Skeletal muscle cell (primary cell): ENCODE results near the gene ARHGEF25.

Experiments used
- DNase-seq: peaks from one replicate; pipeline ENCODE4 v3.0.0-alpha.2; 2010; ENCODE audit warnings: low read depth
- H3K4me3 ChIP-seq: 2 replicates; pipeline ENCODE4 v1.5.1; 2011; ENCODE audit warnings: low read depth, mild to moderate bottlenecking, control low read depth, low read length, moderate library complexity

The ARHGEF25 gene

DNA sequence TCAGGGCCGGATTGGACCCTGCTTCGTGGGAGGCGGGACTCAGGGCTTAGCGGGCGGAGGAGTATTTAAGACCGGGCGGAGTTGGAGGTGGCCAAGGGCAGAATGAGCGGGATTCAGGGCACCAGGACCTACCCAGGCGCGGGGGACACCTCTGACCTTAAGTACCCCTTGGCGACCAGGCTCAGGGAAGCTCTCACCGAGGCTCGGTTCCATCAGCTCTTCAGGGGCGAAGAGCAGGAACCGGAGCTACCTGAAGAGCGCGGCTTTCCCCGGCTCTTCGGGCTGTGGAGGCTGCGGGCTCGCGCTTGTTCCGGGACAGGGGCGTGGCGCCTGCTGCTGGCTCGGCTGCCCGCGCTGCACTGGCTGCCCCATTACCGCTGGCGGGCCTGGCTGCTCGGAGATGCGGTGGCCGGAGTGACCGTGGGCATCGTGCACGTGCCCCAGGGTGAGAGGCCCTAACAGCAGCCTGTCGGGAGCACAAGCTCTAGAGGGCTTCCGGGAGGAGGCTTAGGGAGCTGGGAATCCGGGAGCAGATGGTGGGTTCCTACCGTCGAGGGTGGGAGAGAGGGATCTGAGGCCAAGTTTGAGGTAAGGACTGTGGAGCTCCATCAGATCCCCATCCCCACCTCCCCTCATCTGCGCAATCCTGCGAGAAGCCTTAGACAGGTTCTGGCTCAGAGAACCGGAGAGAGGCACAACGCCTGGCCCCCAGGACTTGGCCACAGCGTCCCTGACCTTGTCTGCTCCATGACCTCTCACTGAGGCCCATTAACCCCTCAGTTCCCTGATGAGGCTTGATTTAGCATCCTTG lies 8.4 kb downstream of the ARHGEF25 start:
- no peak overlapping the region for H3K4me3 ChIP-seq
- DNase-seq = no peak

DNA sequence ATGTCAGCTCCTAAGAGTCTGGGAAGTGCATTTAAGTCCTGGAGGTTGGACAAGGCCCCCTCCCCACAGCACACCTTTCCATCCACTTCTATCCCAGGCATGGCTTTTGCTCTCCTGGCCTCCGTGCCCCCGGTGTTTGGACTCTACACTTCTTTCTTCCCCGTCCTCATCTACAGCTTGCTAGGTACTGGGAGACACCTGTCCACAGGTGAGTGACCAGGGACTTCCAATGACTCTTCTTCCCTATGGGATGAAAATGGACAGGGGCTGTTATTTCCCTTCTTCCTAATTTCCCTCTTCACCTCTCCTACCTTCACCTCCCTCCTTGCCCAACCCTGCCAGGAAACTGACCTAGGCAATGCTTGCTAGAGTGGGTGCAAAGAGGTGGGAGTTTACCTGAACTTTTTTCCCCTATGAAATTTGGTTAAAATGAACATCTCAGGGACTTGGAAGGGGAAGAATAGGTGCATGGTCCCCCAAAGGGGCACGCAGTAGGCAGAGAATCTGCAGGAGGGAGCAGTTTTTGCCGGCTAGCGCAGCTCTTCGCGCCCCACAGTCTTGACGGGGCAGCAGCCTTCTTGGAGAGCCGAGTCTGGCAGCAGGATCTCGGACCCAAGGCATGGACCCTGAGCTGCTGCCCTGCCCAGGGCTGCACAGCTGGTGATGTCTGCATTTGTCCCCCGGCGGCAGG lies 9.2 kb downstream of the ARHGEF25 start:
- H3K4me3 ChIP-seq = no peak overlapping the region
- no peak for DNase-seq

DNA sequence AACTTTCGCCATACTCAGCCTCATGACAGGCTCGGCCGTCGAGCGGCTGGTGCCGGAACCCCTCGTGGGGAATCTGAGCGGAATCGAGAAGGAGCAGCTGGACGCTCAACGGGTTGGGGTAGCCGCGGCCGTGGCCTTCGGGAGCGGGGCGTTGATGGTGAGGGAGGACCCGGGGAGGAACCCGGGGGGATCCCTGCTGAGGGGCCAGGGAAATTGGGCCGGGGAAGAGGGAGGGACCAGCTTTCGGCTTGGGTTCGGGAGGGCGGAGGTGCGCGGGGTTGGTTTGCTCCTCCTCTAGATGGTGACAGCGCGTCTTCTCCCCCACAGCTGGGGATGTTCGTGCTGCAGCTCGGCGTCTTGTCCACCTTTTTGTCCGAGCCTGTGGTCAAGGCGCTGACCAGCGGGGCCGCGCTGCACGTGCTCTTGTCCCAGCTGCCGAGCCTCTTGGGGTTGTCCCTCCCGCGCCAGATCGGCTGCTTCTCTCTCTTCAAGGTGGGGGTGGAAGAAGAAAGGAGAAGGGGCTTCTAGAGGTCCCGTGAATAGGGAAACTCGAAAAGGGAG lies 9.8 kb downstream of the ARHGEF25 start:
- H3K4me3 ChIP-seq = peak overlapping the region; percentile 44

DNA sequence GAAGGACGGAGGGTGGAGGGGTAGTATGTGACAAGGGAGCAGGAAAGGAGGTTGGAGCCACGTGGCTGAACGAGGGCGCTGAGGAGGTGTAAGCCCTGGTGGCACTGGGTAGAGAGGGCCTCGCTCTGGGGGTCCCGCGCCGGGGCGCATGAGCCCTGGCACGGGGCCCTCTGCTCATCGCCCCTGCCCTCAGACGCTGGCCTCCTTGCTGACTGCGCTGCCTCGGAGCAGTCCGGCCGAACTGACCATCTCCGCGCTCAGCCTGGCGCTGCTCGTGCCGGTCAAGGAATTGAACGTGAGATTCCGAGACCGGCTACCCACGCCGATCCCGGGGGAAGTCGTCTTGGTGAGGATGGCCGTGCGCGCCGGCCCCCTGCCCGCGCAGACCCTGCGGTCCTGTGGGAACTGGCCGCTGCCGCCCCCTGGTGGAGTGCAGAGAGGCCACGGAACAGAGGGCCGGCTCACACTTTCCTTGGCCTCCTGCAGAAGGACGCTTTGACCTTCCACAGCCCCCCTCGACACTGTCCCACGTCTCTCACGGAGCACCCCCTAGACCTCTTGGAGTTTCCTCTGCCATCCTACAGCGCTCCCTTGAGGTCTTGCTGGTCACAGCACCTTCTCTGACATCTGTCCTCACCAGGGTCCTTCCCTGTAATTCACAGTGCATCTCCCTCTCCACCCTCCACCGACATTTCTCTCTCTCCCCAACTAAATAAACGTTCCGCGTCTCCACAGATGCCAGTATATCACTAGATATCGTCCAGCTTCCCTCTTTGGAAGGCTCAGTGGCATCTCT lies 10.5 kb downstream of the ARHGEF25 start:
- H3K4me3 ChIP-seq = peak overlapping the region; percentile 44
- no peak for DNase-seq

More for the DNA sequence above, 9.8 kb downstream of the ARHGEF25 start:
- no peak for DNase-seq

DNA sequence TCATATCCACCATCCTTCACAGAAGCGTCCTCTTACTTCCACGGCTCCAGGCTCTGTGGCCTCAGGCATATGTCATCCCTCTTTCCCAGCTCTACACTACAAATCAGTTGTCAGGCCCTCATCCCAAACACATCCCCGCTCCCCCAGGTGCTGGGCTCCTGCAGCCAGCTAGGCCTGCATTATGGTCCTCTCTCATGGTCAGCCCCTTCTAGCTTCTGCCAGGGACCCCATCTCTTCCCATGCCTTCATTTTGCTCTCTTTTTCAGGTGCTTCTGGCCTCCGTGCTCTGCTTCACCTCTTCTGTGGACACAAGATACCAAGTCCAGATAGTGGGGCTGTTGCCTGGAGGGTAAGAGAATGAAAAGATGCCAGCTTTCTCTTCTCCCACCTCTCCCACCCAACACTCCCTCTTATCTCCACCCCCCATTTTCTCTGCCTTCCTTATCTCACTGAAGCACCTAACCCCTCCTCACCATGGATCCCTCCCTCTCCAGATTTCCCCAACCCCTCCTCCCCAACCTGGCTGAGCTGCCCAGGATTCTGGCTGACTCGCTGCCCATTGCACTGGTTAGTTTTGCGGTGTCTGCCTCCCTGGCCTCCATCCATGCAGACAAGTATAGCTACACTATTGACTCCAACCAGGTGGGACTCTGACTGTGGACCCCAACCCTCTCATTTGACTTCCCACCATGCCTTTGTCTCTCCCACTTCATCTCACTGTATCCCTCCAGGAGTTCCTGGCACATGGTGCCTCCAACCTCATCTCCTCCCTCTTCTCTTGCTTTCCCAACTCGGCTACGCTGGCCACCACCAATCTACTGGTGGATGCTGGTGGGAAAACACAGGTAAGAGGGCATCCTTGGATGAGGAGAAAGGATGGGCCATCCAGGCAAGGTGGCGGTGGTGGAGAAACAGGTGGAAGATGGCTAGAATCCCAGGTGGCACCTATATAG lies 11.3 kb downstream of the ARHGEF25 start:
- no peak for DNase-seq
- H3K4me3 ChIP-seq = no peak overlapping the region

DNA sequence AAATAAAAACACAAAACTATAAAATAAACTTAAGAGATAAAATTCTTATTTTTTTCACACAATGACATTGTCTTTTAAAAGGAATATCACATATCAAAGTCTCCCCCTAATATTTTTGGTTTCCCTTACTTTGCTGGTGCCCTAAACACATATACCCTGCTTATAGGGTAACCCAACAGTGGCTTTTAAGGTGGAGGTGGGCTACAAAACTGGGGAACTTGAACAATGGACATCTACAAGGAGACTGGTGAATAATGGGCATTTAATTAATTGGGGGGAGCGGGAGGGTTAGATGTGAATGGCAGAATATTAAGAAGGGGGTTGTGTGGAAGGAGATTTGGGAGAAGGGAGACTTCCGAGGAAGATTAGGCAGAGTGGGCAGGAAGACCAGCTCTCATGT lies 12.2 kb downstream of the ARHGEF25 start:
- no peak for DNase-seq

DNA sequence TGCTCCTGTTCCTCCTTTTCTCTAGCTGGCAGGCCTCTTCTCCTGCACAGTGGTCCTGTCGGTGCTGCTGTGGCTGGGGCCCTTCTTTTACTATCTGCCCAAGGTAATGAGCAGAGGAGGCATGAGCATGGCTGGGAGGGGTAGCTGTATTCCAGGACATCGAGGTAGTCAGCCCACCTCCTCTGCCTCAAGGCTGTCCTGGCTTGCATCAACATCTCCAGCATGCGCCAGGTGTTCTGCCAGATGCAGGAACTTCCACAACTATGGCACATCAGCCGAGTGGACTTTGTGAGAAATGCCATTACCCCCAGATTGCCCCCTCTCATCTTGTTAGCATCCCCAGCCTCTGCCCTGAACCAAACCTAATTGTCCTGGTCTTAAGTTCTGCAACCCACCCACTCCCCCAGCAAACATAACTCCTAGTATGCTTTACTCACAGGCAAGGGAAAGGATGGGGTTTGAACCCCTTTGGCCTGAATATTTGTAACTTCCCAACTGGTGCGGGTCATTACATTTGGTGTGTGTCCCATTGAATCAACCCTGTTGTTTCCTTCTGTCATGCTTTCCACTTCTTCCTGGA lies 12.7 kb downstream of the ARHGEF25 start:
- no peak overlapping the region for H3K4me3 ChIP-seq
- DNase-seq = no peak

More for the DNA sequence above, 12.2 kb downstream of the ARHGEF25 start:
- H3K4me3 ChIP-seq = no peak overlapping the region

DNA sequence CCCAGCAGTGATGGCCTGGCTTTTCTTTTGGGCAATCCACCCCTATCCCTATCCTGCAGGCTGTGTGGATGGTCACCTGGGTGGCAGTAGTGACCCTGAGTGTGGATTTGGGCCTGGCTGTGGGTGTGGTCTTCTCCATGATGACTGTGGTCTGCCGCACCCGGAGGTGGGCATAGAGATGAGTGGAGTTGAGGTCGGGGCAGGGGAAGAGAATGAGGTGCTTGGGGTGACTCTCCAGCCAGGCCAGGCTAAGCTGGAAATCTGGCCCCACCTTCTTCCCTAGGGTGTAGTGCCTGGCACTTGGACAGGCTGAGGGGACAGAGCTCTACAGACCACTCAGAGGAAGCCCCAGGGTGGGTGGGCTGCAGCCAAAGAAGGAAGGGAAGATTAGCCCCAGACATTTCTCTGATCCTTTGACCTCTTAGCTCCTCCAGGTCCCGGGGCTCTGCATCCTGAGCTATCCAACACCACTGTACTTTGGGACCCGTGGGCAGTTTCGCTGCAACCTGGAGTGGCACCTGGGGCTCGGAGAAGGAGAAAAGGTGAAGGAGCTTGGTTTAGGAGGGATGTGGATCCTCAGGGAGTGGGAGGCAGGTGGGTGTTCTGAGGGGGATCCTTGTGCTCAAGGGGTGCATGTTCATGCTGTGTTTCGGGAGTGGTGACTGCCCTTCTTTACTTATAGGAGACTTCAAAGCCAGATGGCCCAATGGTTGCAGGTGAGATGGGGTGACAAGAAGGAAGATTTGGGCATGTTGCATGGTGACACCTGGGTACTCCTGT lies 13.4 kb downstream of the ARHGEF25 start:
- no peak for DNase-seq

DNA sequence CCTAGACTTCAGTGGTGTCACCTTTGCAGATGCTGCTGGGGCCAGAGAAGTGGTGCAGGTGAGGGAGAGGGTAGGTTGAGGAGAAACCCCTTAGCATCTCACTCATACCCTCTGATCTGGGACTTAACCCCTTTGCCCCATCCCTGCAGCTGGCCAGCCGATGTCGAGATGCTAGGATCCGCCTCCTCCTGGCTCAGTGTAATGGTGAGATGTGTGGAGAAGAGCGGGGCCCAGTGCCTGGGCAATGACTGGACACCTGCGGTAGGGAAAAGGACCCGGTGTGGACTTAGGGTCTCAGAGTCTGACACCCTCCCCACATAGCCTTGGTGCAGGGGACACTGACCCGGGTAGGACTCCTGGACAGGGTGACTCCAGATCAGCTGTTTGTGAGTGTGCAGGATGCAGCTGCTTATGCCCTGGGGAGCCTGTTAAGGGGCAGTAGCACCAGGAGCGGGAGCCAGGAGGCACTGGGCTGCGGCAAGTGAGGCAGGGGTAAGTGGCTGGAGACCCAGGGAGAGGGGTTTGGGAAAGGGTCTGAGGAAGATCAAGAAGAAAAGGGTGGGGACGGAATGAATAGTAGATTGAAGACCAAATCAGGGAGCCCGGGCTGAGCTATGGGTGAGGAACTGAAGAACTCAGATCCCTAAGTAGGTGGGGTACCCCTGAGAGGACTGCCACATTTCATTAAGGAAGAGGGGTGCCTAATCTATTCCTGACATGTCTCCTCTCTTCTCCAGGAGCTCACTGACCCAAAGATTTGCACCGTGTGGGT lies 14.2 kb downstream of the ARHGEF25 start:
- DNase-seq = no peak
- no peak overlapping the region for H3K4me3 ChIP-seq

More for the DNA sequence above, 13.4 kb downstream of the ARHGEF25 start:
- no peak overlapping the region for H3K4me3 ChIP-seq

DNA sequence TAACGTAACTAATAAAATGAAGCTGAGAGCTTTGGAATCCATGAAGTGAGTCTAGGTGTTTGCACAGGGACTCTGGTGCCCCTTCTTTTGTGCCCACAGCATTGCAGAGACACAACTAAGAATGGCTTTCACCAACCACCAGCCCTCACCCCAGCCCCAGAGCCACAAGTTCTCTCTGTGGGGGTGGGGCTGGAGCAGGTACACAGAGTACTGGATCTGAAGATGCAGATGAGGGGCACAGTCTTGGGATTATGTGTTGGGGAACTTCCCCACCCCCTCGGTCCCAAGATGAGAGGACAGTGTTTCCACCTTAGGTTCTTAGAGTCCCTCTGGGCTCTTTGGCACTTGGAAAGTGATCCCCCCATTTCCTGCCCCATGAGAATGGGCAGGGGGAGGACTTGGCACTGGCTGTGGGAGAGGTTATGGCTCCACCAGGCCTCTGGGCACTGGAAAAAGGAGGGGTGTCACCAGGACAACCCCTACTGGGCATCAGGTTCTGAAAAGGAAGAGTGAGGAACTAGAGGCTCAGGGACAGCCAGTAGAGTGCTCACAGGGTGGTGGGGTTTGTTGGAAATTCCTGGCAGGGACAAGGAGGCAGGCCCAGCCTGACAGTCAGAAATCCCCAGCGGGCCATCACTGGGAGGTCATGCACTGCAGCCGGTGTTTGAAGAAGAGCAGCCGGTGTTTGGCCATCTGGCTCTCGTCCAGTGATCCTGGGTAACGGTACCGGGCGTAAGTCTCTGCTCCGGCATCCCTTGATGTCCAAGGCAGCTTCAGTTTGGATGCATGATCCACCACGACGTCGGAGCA lies 15.1 kb downstream of the ARHGEF25 start:
- no peak for DNase-seq
- H3K4me3 ChIP-seq = no peak overlapping the region

DNA sequence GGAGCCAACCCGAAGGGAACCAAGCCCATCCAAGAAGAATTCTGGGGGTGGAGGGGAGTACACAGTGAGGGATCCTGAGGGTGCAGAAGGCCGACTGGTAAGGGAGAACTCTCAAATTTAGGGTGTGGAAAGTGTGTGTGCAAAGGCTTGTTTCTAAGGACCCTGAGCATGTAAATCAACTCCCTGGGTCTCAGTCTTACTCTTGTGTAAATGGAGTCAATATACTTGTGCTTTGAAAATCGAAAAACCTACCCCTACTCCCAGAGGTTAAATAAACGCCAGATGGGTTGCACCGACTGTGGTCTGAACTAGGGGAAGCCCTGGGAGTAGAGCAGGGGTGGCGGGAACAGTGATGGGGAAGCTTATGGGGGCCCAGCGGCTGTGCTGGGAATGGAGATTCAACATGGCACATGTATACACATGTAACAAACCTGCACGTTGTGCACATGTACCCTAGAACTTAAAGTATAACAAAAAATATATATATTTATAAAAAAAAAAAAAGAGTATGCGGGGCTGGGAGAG lies 15.7 kb downstream of the ARHGEF25 start:
- DNase-seq = no peak
- no peak overlapping the region for H3K4me3 ChIP-seq

DNA sequence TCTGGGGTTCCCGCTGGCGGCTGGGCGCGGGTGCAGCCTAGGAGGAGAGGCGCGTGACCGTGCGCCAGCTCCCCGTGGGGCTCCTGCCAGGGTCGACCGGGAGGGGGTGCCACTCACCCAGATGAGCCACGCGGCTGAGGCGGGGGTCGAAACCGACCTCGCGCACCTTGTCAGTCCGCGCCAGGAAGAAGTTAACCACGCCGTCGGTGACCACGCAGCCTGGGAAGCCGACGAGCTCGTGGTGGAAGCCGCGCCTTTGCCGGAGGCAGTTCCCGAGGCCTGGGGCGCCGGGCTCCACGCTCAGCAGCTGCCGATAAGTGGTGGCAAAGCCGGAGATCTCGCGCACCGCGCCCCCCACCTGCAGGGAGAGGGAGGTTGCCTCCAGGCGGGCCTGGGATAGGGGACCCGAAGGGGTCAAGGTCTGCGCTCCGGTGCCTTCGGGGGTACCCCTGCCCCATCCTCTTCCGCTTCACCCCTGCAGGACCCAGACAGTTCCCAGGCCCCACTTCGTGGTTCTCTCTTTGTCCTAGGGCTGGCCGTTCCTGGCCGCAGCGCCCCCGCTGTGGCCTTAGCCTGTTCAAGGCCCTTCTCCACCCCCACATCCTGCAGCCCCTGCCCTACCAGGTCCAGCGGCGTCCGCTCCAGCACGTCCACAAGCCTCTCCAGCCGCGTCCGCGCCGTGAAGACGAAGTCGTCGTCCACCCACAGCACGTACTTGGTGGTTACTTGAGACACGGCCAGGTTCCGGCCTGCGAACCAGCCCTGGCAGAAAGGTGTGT lies 16.5 kb downstream of the ARHGEF25 start:
- DNase-seq = no peak
- no peak overlapping the region for H3K4me3 ChIP-seq

DNA sequence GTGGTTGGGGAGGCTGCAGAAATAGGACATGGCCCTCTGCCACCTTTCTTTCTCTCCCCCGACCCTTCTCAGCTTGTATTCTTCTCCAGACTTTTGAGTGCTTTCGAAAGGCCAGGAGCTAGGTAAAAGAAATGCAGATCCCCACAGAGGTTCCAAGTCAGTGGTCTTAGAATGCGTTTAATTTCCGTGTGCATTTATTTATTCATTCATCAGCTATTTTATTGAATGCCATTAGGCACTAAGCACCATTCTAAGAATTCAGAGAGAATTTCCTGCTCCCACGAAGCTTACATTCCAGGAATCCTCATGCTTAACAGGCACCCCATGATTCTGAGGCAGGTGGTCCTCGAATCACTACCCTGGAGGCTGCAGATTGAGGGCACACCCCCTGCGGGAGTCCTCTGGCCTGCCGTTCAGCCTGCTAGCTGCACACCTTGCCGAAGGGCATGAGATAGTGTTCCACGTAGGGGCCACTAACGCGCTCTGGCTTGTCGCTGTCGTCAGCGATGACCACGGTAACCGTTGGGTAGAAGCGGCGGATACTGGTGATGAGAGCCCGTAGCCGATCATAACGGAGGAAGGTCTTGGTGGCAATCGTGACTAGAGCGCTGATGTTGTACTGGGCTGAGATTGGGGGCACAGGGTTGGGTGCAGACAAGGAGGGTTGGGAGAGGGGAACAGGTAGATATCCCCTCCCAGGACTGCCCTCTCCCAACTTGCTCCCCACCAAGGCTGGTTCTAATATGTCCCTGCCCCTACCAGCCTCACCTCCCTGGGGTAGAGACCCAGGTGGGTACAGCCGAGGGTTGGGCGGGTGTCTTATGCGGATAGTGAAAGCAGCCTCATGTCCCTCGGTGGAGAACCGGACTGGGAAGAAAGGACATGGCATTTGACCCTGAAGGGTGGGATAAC lies 17.3 kb downstream of the ARHGEF25 start:
- DNase-seq = no peak
- no peak overlapping the region for H3K4me3 ChIP-seq

DNA sequence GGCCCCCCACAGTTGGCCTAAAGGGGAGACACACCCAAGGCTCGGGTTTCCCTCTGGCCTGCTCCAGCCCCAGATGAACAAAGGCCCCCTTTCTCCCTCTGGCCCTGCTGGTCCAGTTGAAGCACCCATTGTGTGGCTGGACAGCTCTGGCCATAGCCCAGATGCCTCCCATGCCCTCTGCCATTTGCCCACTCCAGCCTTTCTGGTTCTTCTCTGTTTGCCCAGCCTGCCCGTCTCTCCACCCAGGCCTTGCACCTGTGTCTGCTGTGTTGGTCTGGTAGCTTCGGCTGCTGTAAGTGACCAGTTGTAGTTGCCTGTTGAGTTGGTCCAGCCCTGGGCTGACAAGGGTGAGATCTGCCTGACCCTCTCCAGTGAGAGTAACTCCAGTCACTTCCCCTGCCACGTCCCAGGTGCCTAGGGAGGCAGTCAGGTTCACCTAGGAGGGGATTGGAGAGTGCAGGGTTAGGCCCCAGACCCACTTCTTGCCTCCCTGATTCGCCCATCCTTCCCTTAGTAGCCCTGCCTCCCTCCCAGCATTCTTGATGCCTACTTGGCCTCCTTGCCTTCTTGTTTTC lies 18.7 kb downstream of the ARHGEF25 start:
- DNase-seq = no peak

More for the DNA sequence above, 18.7 kb downstream of the ARHGEF25 start:
- H3K4me3 ChIP-seq = no peak overlapping the region
